Cardiac fibroblast (primary cell): ENCODE data around the gene RAPH1.
"Not testable (repeated sequence)": the region's sequence is repeated elsewhere in the genome, so short reads cannot be mapped to it uniquely, and the experiment has no call there.

Experiments used
- DNase-seq, 2 donors: peaks; one replicate each; pipeline versions ENCODE4 v3.0.0 to v3.0.0-alpha.2; 2010; ENCODE audit warnings: low read depth in 2 of 2
- H3K4me3 ChIP-seq, 2 donors: replicated peaks in 1 of 2; 1 replicate in 1 of 2; 2 replicates in 1 of 2; pipeline ENCODE4 v1.5.1; 2011; ENCODE audit warnings: low read depth in 2 of 2, low read length in 2 of 2, mild to moderate bottlenecking in 2 of 2, moderate library complexity in 1 of 2
- CTCF ChIP-seq: IDR thresholded peaks from one replicate; pipeline ENCODE4 v1.5.1; 2011; ENCODE audit warnings: low read depth, mild to moderate bottlenecking, low read length, inconsistent platforms

RAPH1 gene

GRCh38 chr2:203441463-203441862 lies 93.6 kb downstream of the RAPH1 start:
- no peak for TF ChIP-seq CTCF
- no peak for DNase-seq
- no peak overlapping the region for H3K4me3 ChIP-seq

GRCh38 chr2:203440671-203441070 lies 94.4 kb downstream of the RAPH1 start:
- TF ChIP-seq CTCF, result no peak
- H3K4me3 ChIP-seq, result no peak overlapping the region
- DNase-seq, result no peak

GRCh38 chr2:203438528-203438927 lies 96.6 kb downstream of the RAPH1 start:
- TF ChIP-seq CTCF, result no peak
- DNase-seq, result no peak
- H3K4me3 ChIP-seq, result no peak overlapping the region

- TF ChIP-seq CTCF, result no peak
Observed at GRCh38 chr2:203437511-203437910, 97.6 kb downstream of the RAPH1 start.

GRCh38 chr2:203436496-203436895 lies 98.6 kb downstream of the RAPH1 start:
- TF ChIP-seq CTCF, result no peak
- no peak overlapping the region for H3K4me3 ChIP-seq

More at GRCh38 chr2:203437511-203437910, 97.6 kb downstream of the RAPH1 start:
- no peak overlapping the region for H3K4me3 ChIP-seq
- DNase-seq, result no peak

GRCh38 chr2:203432811-203433210 lies 102.3 kb downstream of the RAPH1 start:
- H3K4me3 ChIP-seq, result no peak overlapping the region
- TF ChIP-seq CTCF, result no peak

More at GRCh38 chr2:203436496-203436895, 98.6 kb downstream of the RAPH1 start:
- DNase-seq, result no peak

GRCh38 chr2:203431391-203432185 lies 103.5 kb downstream of the RAPH1 start:
- H3K4me3 ChIP-seq, result no peak overlapping the region
- peak; percentile 22 to 35 for DNase-seq
- no peak for TF ChIP-seq CTCF

More at GRCh38 chr2:203432811-203433210, 102.3 kb downstream of the RAPH1 start:
- no peak for DNase-seq

- H3K4me3 ChIP-seq, DNase-seq: not testable (repeated sequence)
Observed at GRCh38 chr2:203429643-203430042, 105.5 kb downstream of the RAPH1 start.
